Neuronal stem cell (in vitro differentiated cells): ENCODE results near the gene STX11.

Experiments used
- DNase-seq: peaks from one replicate; pipeline ENCODE4 v3.0.0-alpha.2; 2013; ENCODE audit warnings: low spot score
- H2AFZ ChIP-seq: one replicate; pipeline ENCODE4 v1.6.1; 2013; ENCODE audit warnings: mild to moderate bottlenecking, low read length, inconsistent platforms
- H2AK5ac ChIP-seq: 2 replicates; pipeline ENCODE4 v1.6.1; 2013; ENCODE audit warnings: low read depth, mild to moderate bottlenecking, inconsistent platforms, low read length, moderate library complexity, mixed read lengths
- H2BK120ac ChIP-seq: 2 replicates; pipeline ENCODE4 v1.6.1; 2013; ENCODE audit warnings: low read depth, mild to moderate bottlenecking, inconsistent platforms, low read length, moderate library complexity, mixed read lengths
- H2BK12ac ChIP-seq: one replicate; pipeline ENCODE4 v1.6.1; 2013; ENCODE audit warnings: low read length, inconsistent platforms
- H2BK15ac ChIP-seq: 2 replicates; pipeline ENCODE4 v1.6.1; 2013; ENCODE audit warnings: mild to moderate bottlenecking, low read length, inconsistent platforms, mixed read lengths
- H2BK5ac ChIP-seq: one replicate; pipeline ENCODE4 v1.6.1; 2013; ENCODE audit warnings: inconsistent platforms, mild to moderate bottlenecking, low read length, moderate library complexity
- H3K14ac ChIP-seq: one replicate; pipeline ENCODE4 v1.6.1; 2013; ENCODE audit warnings: low read length, inconsistent platforms
- H3K18ac ChIP-seq: 2 replicates; pipeline ENCODE4 v1.6.1; 2013; ENCODE audit warnings: low read length, inconsistent platforms
- H3K23ac ChIP-seq: 2 replicates; pipeline ENCODE4 v1.6.1; 2013; ENCODE audit warnings: low read depth, mild to moderate bottlenecking, mixed read lengths, low read length, inconsistent platforms; ENCODE audit not compliant: poor library complexity
- H3K27ac ChIP-seq: replicated peaks from 3 replicates; pipeline ENCODE4 v1.5.1; 2013; ENCODE audit warnings: low read length, inconsistent platforms
- H3K27me3 ChIP-seq, 3 experiments: 2 replicates each; pipeline ENCODE4 v1.6.1; 2013; ENCODE audit warnings: low read length in 3 of 3, mild to moderate bottlenecking in 2 of 3, inconsistent platforms in 1 of 3, low read depth in 1 of 3, mixed read lengths in 1 of 3, moderate library complexity in 1 of 3; ENCODE audit not compliant: control insufficient read depth in 3 of 3, insufficient read depth in 3 of 3
- H3K36me3 ChIP-seq, 2 donors: replicated peaks in 1 of 2; 2 replicates each; pipeline ENCODE4 v1.6.1; 2013; ENCODE audit warnings: low read length in 2 of 2; ENCODE audit not compliant: control insufficient read depth in 2 of 2, insufficient read depth in 2 of 2
- H3K4ac ChIP-seq: 2 replicates; pipeline ENCODE4 v1.6.1; 2013; ENCODE audit warnings: inconsistent platforms, mild to moderate bottlenecking, low read length, moderate library complexity
- H3K4me1 ChIP-seq, 2 donors: 1 replicate in 1 of 2; 2 replicates in 1 of 2; pipeline ENCODE4 v1.6.1; 2013; ENCODE audit warnings: low read length in 2 of 2, low read depth in 1 of 2; ENCODE audit not compliant: control insufficient read depth in 2 of 2, insufficient read depth in 1 of 2
- H3K4me2 ChIP-seq: one replicate; pipeline ENCODE4 v1.6.1; 2013; ENCODE audit warnings: mild to moderate bottlenecking, low read length, inconsistent platforms; ENCODE audit not compliant: insufficient read depth, poor library complexity, severe bottlenecking
- H3K4me3 ChIP-seq, 2 donors: 2 replicates each; pipeline ENCODE4 v1.5.1; 2013; ENCODE audit warnings: low read length in 2 of 2, mild to moderate bottlenecking in 2 of 2, inconsistent platforms in 1 of 2, moderate library complexity in 1 of 2
- H3K79me1 ChIP-seq: one replicate; pipeline ENCODE4 v1.6.1; 2013; ENCODE audit warnings: low read depth, mild to moderate bottlenecking, inconsistent platforms, low read length, moderate library complexity
- H3K9ac ChIP-seq: one replicate; pipeline ENCODE4 v1.6.1; 2013; ENCODE audit warnings: mild to moderate bottlenecking, low read depth, low read length, inconsistent platforms; ENCODE audit not compliant: poor library complexity
- H3K9me3 ChIP-seq, 2 donors: replicated peaks in 1 of 2; 2 replicates each; pipeline versions ENCODE3 to v1.6.1; 2013; ENCODE audit warnings: low read length in 2 of 2, mild to moderate bottlenecking in 2 of 2, inconsistent platforms in 1 of 2, low read depth in 1 of 2, mixed read lengths in 1 of 2, moderate library complexity in 1 of 2; ENCODE audit not compliant: control insufficient read depth in 2 of 2, insufficient read depth in 1 of 2
- H4K8ac ChIP-seq: one replicate; pipeline ENCODE4 v1.6.1; 2013; ENCODE audit warnings: low read depth, mild to moderate bottlenecking, inconsistent platforms, low read length, moderate library complexity
- H4K91ac ChIP-seq: one replicate; pipeline ENCODE4 v1.6.1; 2013; ENCODE audit warnings: low read length, low read depth, mild to moderate bottlenecking, inconsistent platforms; ENCODE audit not compliant: poor library complexity
- WGBS, 2 donors: extraction: QIAGEN DNeasy Blood & Tissue Kit; methylation state at CpG; one replicate each; pipeline ENCODE4 v1.1.7; 2013; ENCODE audit warnings: missing lambda C conversion rate in 2 of 2, mixed read lengths in 1 of 2; ENCODE audit not compliant: insufficient read length in 2 of 2, insufficient replicate concordance in 1 of 2; ENCODE audit errors: extremely low coverage in 2 of 2; 5-methylcytosine and 5-hydroxymethylcytosine counted together

STX11 gene

GRCh38 chr6:144143878-144144277 is 6.4 kb upstream of the STX11 start:
- Histone ChIP-seq H3K79me1 (no peaks in the 10 kb centered on the region), H3K4me3 (no peak overlapping the region), H2BK120ac (no peak overlapping the region), H3K27ac (no peak overlapping the region), H3K9me3 (no peaks in the 10 kb centered on the region), H3K14ac (no peak overlapping the region), H2AK5ac (no peak overlapping the region), H3K4me1 (no peaks in the 10 kb centered on the region), H2BK12ac (no peak overlapping the region), H3K4me2 (no peak overlapping the region), H3K27me3 (peaks cover 0 to 30% (median 4%) of the 10 kb centered on the region in 3 experiments), H3K4ac (no peak overlapping the region), H3K36me3 (no peaks in the 10 kb centered on the region), H2AFZ (no peak overlapping the region), H3K23ac (no peak overlapping the region), H2BK5ac (no peak overlapping the region), H4K91ac (no peak overlapping the region), H4K8ac (no peak overlapping the region), H3K18ac (no peak overlapping the region), H3K9ac (no peak overlapping the region), H2BK15ac (no peak overlapping the region)
- DNase-seq: no peak

- Histone ChIP-seq H3K14ac (no peak overlapping the region), H3K4ac (no peak overlapping the region), H2AK5ac (no peak overlapping the region), H2BK5ac (no peak overlapping the region), H4K8ac (no peak overlapping the region), H3K9ac (no peak overlapping the region), H3K4me1 (peaks cover 0 to 2% of the 10 kb centered on the region in 2 donors), H2BK12ac (no peak overlapping the region), H3K4me2 (no peak overlapping the region), H3K79me1 (no peaks in the 10 kb centered on the region), H4K91ac (no peak overlapping the region), H3K23ac (no peak overlapping the region), H3K27me3 (peaks cover 2 to 41% (median 13%) of the 10 kb centered on the region in 3 experiments), H3K9me3 (peaks cover 0 to 3% of the 10 kb centered on the region in 2 donors), H2BK120ac (no peak overlapping the region), H3K18ac (no peak overlapping the region), H2AFZ (no peak overlapping the region), H2BK15ac (no peak overlapping the region), H3K36me3 (no peaks in the 10 kb centered on the region), H3K27ac (no peak overlapping the region), H3K4me3 (no peak overlapping the region)
- no peak for DNase-seq
- WGBS, 2 donors: no CpG with 5 or more reads among the region's 1 CpG
Measured at GRCh38 chr6:144144996-144145395, 5.3 kb upstream of the STX11 start.

GRCh38 chr6:144145541-144145940 is 4.8 kb upstream of the STX11 start:
- no peaks in the 10 kb centered on the region for H3K36me3 ChIP-seq
- no peak overlapping the region for H2BK15ac ChIP-seq
- H3K4me3 ChIP-seq: no peak overlapping the region
- H3K23ac ChIP-seq: no peak overlapping the region
- DNase-seq: no peak
- peaks cover 0 to 2% of the 10 kb centered on the region in 2 donors for H3K4me1 ChIP-seq
- H3K9me3 ChIP-seq: peaks cover 0 to 3% of the 10 kb centered on the region in 2 donors
- no peak overlapping the region for H2AK5ac ChIP-seq
- no peak overlapping the region for H2BK12ac ChIP-seq
- WGBS, 2 donors: no CpG with 5 or more reads among the region's 2 CpGs
- H2BK120ac ChIP-seq: no peak overlapping the region
- H3K27ac ChIP-seq: no peak overlapping the region
- H3K79me1 ChIP-seq: no peaks in the 10 kb centered on the region
- no peak overlapping the region for H4K8ac ChIP-seq
- no peak overlapping the region for H2BK5ac ChIP-seq
- H3K18ac ChIP-seq: no peak overlapping the region
- H3K9ac ChIP-seq: no peak overlapping the region
- no peak overlapping the region for H2AFZ ChIP-seq
- peaks cover 2 to 44% (median 15%) of the 10 kb centered on the region in 3 experiments for H3K27me3 ChIP-seq
- no peak overlapping the region for H4K91ac ChIP-seq
- H3K4me2 ChIP-seq: no peak overlapping the region
- no peak overlapping the region for H3K14ac ChIP-seq
- H3K4ac ChIP-seq: no peak overlapping the region

GRCh38 chr6:144148886-144149285 is 1.4 kb upstream of the STX11 start:
- Histone ChIP-seq H3K27me3 (peaks cover 4 to 72% (median 27%) of the 10 kb centered on the region in 3 experiments), H2BK15ac (no peak overlapping the region), H3K9me3 (peaks cover 0 to 3% of the 10 kb centered on the region in 2 donors), H4K91ac (no peak overlapping the region), H3K14ac (no peak overlapping the region), H3K79me1 (peaks cover 2% of the 10 kb centered on the region), H3K9ac (no peak overlapping the region), H4K8ac (no peak overlapping the region), H2BK5ac (no peak overlapping the region), H3K23ac (no peak overlapping the region), H2BK120ac (no peak overlapping the region), H3K18ac (no peak overlapping the region), H3K4me1 (peaks cover 2 to 3% of the 10 kb centered on the region in 2 donors), H3K36me3 (no peaks in the 10 kb centered on the region), H3K27ac (no peak overlapping the region), H3K4me2 (no peak overlapping the region), H2BK12ac (no peak overlapping the region), H2AFZ (no peak overlapping the region), H2AK5ac (no peak overlapping the region), H3K4ac (no peak overlapping the region), H3K4me3 (no peak overlapping the region)
- no peak for DNase-seq
- no CpG with 5 or more reads among the region's 4 CpGs for WGBS, 2 donors
